K562 (cell line): Measurements from ENCODE around the gene TKT. TPM values are rescaled to one million over a fixed set of nuclear protein-coding genes. Genes with fewer than 3 reads are reported as not detected.

Experiments
- ATAC-seq: fragments of 200-7000 bp; cut with Tn5 transposase; 3 replicates; pipeline ENCODE4 v1.9.1; 2020; ENCODE audit warnings: moderate library complexity
- BruUV-seq: library from RNA; stranded (reverse); fragments of 400-500 nt; replicated peaks from 2 replicates; lab custom pipeline; 2021; lab: Mats Ljungman, UMichigan
- CTCF ChIA-PET: fragments of 300-600 bp; formaldehyde crosslinking; extraction: SDS; loops from one replicate; lab custom pipeline; 2021; ENCODE audit warnings: low intra/inter-chr PET ratio; lab: Yijun Ruan, JAX
- POLR2A ChIA-PET: fragments of 300-600, 350-650 bp; sonication (Branson Sonifier 250); formaldehyde crosslinking; extraction: SDS; loops from one replicate; lab custom pipeline; 2021; ENCODE audit warnings: antibody characterized with exemption, inconsistent platforms; lab: Yijun Ruan, JAX
- DNase-seq, 4 experiments: peaks; one replicate each; pipeline versions ENCODE4 v3.0.0 to v3.0.0-alpha.2; 2011 to 2018; ENCODE audit warnings: low spot score in 3 of 4, mixed read lengths in 3 of 4; ENCODE audit errors: extremely low read depth in 1 of 4
- FAIRE-seq: peaks from 2 replicates; lab custom pipeline; 2011; peaks lifted over from hg19 to GRCh38; lab: Jason Lieb, UNC
- H2AFZ ChIP-seq: 2 replicates; pipeline ENCODE4 v1.6.0; 2011; ENCODE audit warnings: low read depth, low read length, control low read depth, inconsistent platforms
- H3K27ac ChIP-seq: fragments of 200-600 bp; 3 replicates; pipeline ENCODE4 v1.8.0; 2011; ENCODE audit warnings: low read depth, mild to moderate bottlenecking, control low read depth, inconsistent platforms, low read length, moderate library complexity, mixed read lengths; ENCODE audit errors: extremely low read depth
- H3K27me3 ChIP-seq, 2 experiments: fragments of 300-600 bp in 1 of 2; 2 replicates in 1 of 2; 3 replicates in 1 of 2; pipeline versions ENCODE4 v1.6.0 to v1.8.0; 2011; ENCODE audit warnings: inconsistent platforms in 2 of 2, low read length in 2 of 2, mild to moderate bottlenecking in 1 of 2, mixed read lengths in 1 of 2, moderate library complexity in 1 of 2; ENCODE audit not compliant: control insufficient read depth in 2 of 2, insufficient read depth in 2 of 2
- H3K36me3 ChIP-seq: fragments of 300-600 bp; 3 replicates; pipeline ENCODE4 v1.8.0; 2011; ENCODE audit warnings: mild to moderate bottlenecking, low read length, inconsistent platforms; ENCODE audit not compliant: control insufficient read depth, insufficient read depth
- H3K4me1 ChIP-seq, 2 experiments: fragments of 200-600 bp in 1 of 2; replicated peaks in 1 of 2; 2 replicates in 1 of 2; 3 replicates in 1 of 2; pipeline versions ENCODE4 v1.5.1 to v1.8.0; 2011; ENCODE audit warnings: inconsistent platforms in 2 of 2, low read length in 2 of 2, mild to moderate bottlenecking in 1 of 2, mixed read lengths in 1 of 2, moderate library complexity in 1 of 2; ENCODE audit not compliant: control insufficient read depth in 2 of 2, insufficient read depth in 2 of 2
- H3K4me2 ChIP-seq: 2 replicates; pipeline ENCODE4 v1.6.1; 2011; ENCODE audit warnings: low read length, control low read depth, inconsistent platforms, mixed read lengths; ENCODE audit not compliant: insufficient read depth
- H3K4me3 ChIP-seq: fragments of 200-600 bp; sonication (generic), shearing (Covaris generic); 2 replicates; pipeline ENCODE4 v1.5.1; 2016; ENCODE audit warnings: control low read depth, inconsistent platforms
- H3K79me2 ChIP-seq: fragments of 200-600 bp; 3 replicates; pipeline ENCODE4 v1.8.0; 2011; ENCODE audit warnings: low read length, inconsistent platforms; ENCODE audit not compliant: control insufficient read depth, insufficient read depth
- H3K9ac ChIP-seq, 2 experiments: 2 replicates each; pipeline versions ENCODE4 v1.6.0 to v1.6.1; 2011; ENCODE audit warnings: low read depth in 2 of 2, low read length in 2 of 2, control low read depth in 1 of 2, inconsistent platforms in 1 of 2, mild to moderate bottlenecking in 1 of 2, mixed read lengths in 1 of 2; ENCODE audit not compliant: insufficient read depth in 1 of 2
- H3K9me1 ChIP-seq: one replicate; pipeline ENCODE4 v1.6.0; 2011; ENCODE audit warnings: inconsistent platforms, mild to moderate bottlenecking, low read length, moderate library complexity; ENCODE audit not compliant: control insufficient read depth, insufficient read depth
- H3K9me3 ChIP-seq: replicated peaks from 2 replicates; pipeline ENCODE4 v1.5.1; 2011; ENCODE audit warnings: low read depth, low read length, inconsistent platforms; ENCODE audit not compliant: control insufficient read depth, insufficient read depth
- H4K20me1 ChIP-seq: replicated peaks from 2 replicates; pipeline ENCODE4 v1.6.1; 2011; ENCODE audit warnings: low read length, inconsistent platforms, mixed read lengths; ENCODE audit not compliant: control insufficient read depth, insufficient read depth
- DEAF1 ChIP-seq: fragments of 450-650 bp; formaldehyde crosslinking; IDR thresholded peaks from 2 replicates; pipeline ENCODE4 v1.4.0; 2020; ENCODE audit warnings: mild to moderate bottlenecking, moderate library complexity
- GABPB2 ChIP-seq: fragments of 250-450 bp; sonication (Bioruptor Pico); conservative IDR thresholded peaks from 2 replicates; pipeline ENCODE4 v1.5.1; 2021; ENCODE audit warnings: mild to moderate bottlenecking
- PHF21A ChIP-seq: fragments of 450-650 bp; IDR thresholded peaks from 2 replicates; pipeline ENCODE4 v1.6.1; 2017; ENCODE audit warnings: low read depth, borderline replicate concordance
- RBM34 ChIP-seq: fragments of 200-400 bp; formaldehyde crosslinking; IDR thresholded peaks from 2 replicates; pipeline ENCODE4 v1.6.1; 2018; ENCODE audit warnings: low read length, borderline replicate concordance; ENCODE audit not compliant: insufficient read depth
- SMAD3 ChIP-seq: fragments of 450-650 bp; formaldehyde crosslinking; conservative IDR thresholded peaks from 2 replicates; pipeline ENCODE4 v1.4.0; 2020; ENCODE audit warnings: mild to moderate bottlenecking
- THAP12 ChIP-seq: fragments of 250-450 bp; sonication (Bioruptor Pico); IDR thresholded peaks from 2 replicates; pipeline ENCODE4 v1.9.0; 2021; ENCODE audit warnings: mild to moderate bottlenecking, inconsistent platforms
- ZNF717 ChIP-seq: fragments of 250-450 bp; sonication (Bioruptor Pico); IDR thresholded peaks from 2 replicates; pipeline ENCODE4 v1.5.0; 2021
- WGBS: fragments of 100-300 bp; shearing (Covaris generic); methylation state at CpG from one replicate; pipeline ENCODE4 v1.1.6; 2016; ENCODE audit warnings: low coverage, mixed read lengths; ENCODE audit not compliant: insufficient coverage; ENCODE audit errors: missing lambda C conversion rate; 5-methylcytosine and 5-hydroxymethylcytosine counted together
- in situ Hi-C: fragments of 300-500 bp; cut with MboI; formaldehyde crosslinking; loops from 4 replicates; pipeline ENCODE4 v1.15.0; 2018; ENCODE audit warnings: inconsistent platforms, mixed read lengths
- intact Hi-C: fragments of 100-400 bp; cut with micrococcal nuclease; formaldehyde crosslinking; loops from 2 replicates; pipeline ENCODE4 v1.14.2; 2022
- polyA plus RNA-seq, 8 experiments: library from polyadenylated mRNA; depleted of rRNA in 4 of 8; stranded (reverse) in 5 of 8; unstranded in 3 of 8; fragments of >200 nt; fragmentation: Nextera tagmentation in 2 of 8; fragmentation: Illumina TruSeq in 1 of 8; extraction: Ambion mirVana in 2 of 8; extraction: Trizol in 1 of 8; gene quantifications; 2 replicates each; pipeline versions ENCODE4 v1.2.1 to v1.2.3, GENCODE V29; 2011 to 2014; ENCODE audit warnings: inconsistent platforms in 1 of 8, missing spikeins in 1 of 8
- total RNA-seq, 7 experiments: library from RNA; depleted of rRNA in 6 of 7; stranded (reverse); fragments of >200 nt in 6 of 7; fragmentation: Illumina TruSeq in 2 of 7; extraction: Trizol in 2 of 7; gene quantifications; 2 replicates each; pipeline versions ENCODE4 v1.2.1 to v1.2.3, GENCODE V29; 2011 to 2021; ENCODE audit warnings: low replicate concordance in 1 of 7

TKT gene
- total and polyA plus RNA-seq, 9 of the 15 experiments (the other 6 are each of a cell fraction or from before 2014, with no cell fraction given), result 58.1 to 401 (median 187) TPM

GRCh38 chr3:53188136-53188685 lies 67.6 kb downstream of the TKT start:
- Histone ChIP-seq H3K4me1 (peaks cover 0 to 5% of the 10 kb centered on the region in 2 experiments; a peak in 3 of 5 replicates), H3K9me1 (no peaks in the 10 kb centered on the region), H3K36me3 (peaks cover 11% of the 10 kb centered on the region; the same call in 2 of the 3 replicates), H3K9me3 (no peaks in the 10 kb centered on the region), H4K20me1 (no peaks in the 10 kb centered on the region), H3K4me3 (no peak overlapping the region), H3K27me3 (no peaks in the 10 kb centered on the region), H3K4me2 (no peak overlapping the region), H3K27ac (no peak overlapping the region), H3K9ac (no peak overlapping the region), H2AFZ (no peak overlapping the region), H3K79me2 (no peaks in the 10 kb centered on the region)
- 46% methylated on average over 3 of the region's 5 CpGs for WGBS
- no TSS peak for BruUV-seq
- TF ChIP-seq PHF21A (no peak), THAP12 (CRISPR knock-in tag) (no peak), DEAF1 (CRISPR knock-in tag) (no peak), GABPB2 (CRISPR knock-in tag) (no peak), ZNF717 (CRISPR knock-in tag) (no peak), SMAD3 (CRISPR knock-in tag) (no peak), RBM34 (no peak)
- DNase-seq (no peak), FAIRE-seq (no peak), ATAC-seq (no peak)
- CTCF ChIA-PET, result no interaction called here
- intact Hi-C loops (no loop called here), in situ Hi-C loops (no loop called here)
- POLR2A ChIA-PET, result interaction anchor here (0.6 to 1.2 kb wide), 2 partner anchors 10 to 72 kb away, joined by 3 read pairs; no protein-coding TSS in a partner anchor
